GM18511 (cell line): ENCODE results near the gene SHROOM2.

Source experiments
- ATAC-seq: cut with Tn5 transposase; IDR thresholded peaks from one replicate; pipeline ENCODE4 v1.9.1; 2021; ENCODE audit warnings: mild to moderate bottlenecking, moderate library complexity; ENCODE audit not compliant: unreplicated experiment

The SHROOM2 gene

GRCh38 chrX:9992061-9992460, 205.8 kb downstream of the SHROOM2 start:
- no peak for ATAC-seq

GRCh38 chrX:9992724-9993123, 206.5 kb downstream of the SHROOM2 start:
- no peak for ATAC-seq

- peak; percentile 80 for ATAC-seq
These were observed 209.7 kb downstream of the SHROOM2 start for GRCh38 chrX:9995855-9996339.

- no peak for ATAC-seq
These were observed 210.8 kb downstream of the SHROOM2 start for GRCh38 chrX:9997041-9997440.

- peak; percentile 70 for ATAC-seq
These were observed 211.3 kb downstream of the SHROOM2 start for GRCh38 chrX:9997524-9997923.
